ENCODE measurements around the gene ZDHHC7. TPM values are rescaled to one million over a fixed set of nuclear protein-coding genes. Genes with fewer than 3 reads are reported as not detected.
A peak's percentile ranks its signal among the peaks of the same experiment; 100 is the strongest.

ZDHHC7 gene
- total RNA-seq, 1 experiment from 2014 or later: 49.1 TPM

DNA sequence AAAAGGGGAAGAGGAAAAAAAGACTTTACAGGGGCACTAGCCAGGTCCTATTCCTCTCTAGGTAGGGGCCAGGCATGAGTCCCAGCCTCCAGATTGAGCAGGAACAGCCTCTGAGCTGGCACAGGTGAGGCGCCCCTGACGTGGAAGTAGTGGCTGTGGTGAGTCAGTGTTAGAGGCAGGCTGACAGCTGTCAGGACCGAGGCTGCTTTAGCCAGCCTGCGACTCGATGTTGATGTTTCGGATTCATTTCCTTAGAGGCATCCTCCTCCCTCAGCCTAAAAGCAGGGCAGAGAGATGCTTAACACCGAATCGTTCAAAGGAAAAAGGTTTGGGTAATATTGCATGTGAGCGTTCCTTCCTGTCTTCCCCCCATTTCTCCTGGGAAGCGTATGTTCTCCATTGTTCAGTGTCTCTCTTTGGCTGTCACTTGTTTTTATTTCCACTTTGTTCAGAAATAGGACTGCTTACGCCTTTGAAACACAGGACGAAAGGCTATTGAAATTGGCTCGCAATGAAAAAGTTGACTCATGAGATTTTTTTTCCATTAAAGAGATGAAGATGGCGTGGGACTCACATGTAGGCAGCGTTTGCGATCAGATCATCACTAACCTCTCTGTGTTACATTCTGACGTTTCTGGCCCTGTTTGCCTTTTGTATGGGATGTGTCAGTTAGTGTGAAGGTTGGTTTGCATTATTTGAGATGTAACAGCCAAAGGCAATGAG lies 17.5 kb upstream of the ZDHHC7 start:
- in situ Hi-C loops (cut with HindIII; ENCODE audit: low pct_unique_long_range_greater_than_20kb, low sequenced_read_pairs): no loop called here
- no peak for DNase-seq (ENCODE audit: low read depth, low spot score)

DNA sequence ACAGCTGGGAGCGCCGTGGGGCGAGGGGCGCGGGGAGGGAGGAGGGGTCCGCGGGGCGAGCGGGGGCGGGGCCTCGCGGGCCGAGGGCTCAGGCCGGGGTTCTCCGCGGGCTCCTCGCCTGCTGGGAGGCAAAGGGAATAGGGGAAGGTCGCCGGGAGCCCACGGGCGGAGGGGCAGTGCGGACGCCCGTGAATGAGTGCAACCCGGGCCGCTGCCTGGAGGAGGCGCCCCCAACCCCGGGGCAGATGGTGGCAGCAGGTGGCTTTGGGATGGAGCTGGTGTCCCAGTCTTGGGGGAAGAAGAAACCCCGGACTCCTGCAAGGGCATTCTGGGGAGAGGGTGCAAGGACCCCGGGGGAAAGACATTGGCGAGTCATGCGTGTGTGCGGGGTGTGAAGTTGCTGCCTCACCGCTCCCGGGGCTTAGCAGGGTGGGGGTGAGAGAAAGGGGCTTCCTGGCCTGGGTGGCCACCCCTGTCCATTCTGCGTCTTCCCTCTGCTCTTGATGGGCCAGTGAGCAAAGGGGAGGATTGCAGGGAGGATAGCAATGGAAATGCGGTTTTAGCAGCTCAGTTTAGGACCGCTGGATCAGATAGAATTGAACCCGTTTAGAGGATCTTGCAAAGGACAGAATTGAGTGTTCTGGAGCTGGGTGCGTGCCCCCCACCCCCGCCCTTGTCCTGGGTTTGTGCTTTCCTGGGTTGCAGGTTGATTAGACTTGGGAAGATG lies 16.8 kb upstream of the ZDHHC7 start:
- in situ Hi-C loops (cut with HindIII; ENCODE audit: low pct_unique_long_range_greater_than_20kb, low sequenced_read_pairs): no loop called here
- no peak for DNase-seq (ENCODE audit: low read depth, low spot score)

DNA sequence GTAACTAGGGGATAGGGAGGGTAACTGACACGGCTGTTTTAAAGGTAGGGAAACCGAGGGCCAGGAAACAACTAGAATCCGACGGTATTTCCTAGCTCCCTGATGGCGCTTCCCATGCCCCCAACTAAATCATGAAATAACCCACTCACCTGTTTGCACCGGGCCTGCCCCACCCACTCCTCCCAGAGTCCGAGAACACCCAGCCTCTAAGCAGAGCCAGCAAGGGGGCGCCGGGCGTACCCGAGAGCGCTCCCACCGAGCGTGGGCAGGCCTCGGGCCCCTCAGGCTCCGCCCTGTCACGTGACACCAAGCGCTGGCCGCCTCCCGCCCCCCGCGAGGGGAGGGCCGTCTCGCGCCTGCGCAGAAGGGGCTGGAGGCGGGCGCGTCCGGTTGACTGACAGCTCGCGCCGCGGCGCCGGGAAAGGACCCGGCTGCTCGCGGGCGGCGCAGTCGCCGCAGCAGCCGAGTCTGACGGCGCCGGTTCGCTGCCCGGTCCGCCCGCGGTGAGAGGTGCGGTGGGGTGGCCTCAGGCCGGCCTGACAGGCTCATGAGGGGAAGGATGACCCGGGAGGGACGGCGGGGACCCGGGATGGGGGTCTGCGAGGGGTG lies 16.1 kb upstream of the ZDHHC7 start, which contains the start of gene KIAA0513:
Gene KIAA0513, plus strand, starts transcription at position 447 of the 609 bp plus-strand sequence. CDS start 39,277 bp downstream, outside the sequence.
- in situ Hi-C loops (cut with HindIII; ENCODE audit: low pct_unique_long_range_greater_than_20kb, low sequenced_read_pairs): no loop called here
- DNase-seq (ENCODE audit: low read depth, low spot score): peak; percentile 89

DNA sequence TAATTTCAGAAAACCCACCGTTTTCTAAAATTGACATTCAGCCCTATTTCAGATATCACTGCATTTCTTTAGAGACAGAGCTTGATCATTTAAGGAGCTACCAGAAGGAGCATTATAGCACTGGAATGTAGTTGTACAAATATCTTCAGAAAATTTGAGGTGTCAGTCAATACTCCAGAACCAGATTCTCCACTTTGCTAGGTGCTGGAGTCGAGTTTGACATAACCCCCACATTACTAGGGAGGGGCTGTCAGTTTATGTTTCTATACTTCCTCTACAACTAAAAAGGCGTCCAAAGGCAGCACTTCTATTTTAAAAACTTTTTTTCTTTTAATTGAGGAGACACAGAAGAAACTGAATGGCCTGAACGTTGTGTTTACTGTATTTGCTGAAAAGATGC lies 15.4 kb upstream of the ZDHHC7 start:
- DNase-seq (ENCODE audit: low read depth, low spot score): no peak
- in situ Hi-C loops (cut with HindIII; ENCODE audit: low pct_unique_long_range_greater_than_20kb, low sequenced_read_pairs): no loop called here

DNA sequence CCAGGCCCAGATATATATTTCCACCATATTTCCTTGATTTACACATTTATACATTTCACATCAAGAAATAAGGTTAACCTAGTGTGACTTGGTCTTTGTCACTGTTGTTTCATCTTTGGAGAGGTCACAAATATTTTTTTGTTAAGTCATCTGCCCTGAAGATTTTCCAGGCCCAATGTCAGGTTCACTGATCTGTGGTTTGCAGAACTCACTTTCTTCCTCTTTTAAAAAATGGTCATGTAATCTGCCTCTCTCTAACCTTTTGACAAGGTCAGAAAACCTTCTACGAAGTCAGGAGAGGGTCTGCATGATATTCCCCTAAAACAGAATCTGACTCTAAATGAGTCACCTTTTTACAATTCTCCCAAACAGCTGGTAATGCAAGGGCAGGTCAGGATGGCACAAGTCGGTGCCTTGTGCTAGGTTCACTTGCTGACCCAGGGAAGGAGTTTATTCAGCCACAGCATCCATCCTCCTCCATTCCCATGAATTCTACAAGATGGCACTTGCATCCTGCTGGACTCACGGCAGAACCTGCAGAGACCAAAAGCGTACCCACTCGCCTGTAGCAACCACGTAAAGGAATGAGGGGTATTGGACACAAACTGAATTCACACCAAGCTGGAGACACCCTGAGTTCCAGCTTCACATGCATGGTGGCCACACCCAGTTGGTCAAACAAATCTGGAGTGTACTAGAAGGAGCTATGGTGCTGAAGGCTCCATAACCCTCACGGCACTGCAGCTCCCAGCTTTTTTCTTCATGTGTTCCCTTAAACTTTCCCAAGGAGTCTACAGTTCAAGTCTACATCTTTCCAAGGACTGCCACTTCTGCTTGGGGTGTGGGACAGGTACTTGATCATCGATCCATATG lies 14.7 kb upstream of the ZDHHC7 start:
- DNase-seq (ENCODE audit: low read depth, low spot score): no peak
- in situ Hi-C loops (cut with HindIII; ENCODE audit: low pct_unique_long_range_greater_than_20kb, low sequenced_read_pairs): no loop called here

DNA sequence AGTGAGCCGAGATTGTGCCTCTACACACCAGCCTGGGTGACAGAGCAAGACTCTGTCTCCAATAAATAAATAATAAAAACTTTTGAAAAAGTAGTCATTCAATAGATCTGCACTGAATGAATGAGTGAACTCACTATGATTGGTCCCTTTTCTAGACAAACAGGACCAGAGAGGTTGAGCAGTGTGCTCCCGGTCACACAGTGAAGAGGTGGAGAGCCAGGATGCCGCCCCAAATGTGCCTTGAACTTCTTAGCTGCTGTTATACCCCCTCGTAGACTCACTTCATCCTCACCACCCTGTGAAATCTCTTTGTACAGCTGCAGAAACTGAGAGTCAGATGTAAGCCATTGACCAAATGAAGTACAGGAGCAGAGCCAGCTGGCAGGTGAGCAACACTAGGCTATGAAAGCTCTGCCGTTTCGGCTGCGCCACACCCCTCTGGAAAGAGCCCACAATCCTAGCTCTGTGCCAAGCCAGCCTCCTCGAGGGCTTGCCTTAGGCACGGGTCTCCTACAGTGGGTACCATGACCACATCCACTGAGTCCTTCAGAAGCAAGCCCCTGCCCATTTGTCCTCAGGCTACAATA lies 8.4 kb upstream of the ZDHHC7 start:
- in situ Hi-C loops (cut with HindIII; ENCODE audit: low pct_unique_long_range_greater_than_20kb, low sequenced_read_pairs): no loop called here
- DNase-seq (ENCODE audit: low read depth, low spot score): no peak

DNA sequence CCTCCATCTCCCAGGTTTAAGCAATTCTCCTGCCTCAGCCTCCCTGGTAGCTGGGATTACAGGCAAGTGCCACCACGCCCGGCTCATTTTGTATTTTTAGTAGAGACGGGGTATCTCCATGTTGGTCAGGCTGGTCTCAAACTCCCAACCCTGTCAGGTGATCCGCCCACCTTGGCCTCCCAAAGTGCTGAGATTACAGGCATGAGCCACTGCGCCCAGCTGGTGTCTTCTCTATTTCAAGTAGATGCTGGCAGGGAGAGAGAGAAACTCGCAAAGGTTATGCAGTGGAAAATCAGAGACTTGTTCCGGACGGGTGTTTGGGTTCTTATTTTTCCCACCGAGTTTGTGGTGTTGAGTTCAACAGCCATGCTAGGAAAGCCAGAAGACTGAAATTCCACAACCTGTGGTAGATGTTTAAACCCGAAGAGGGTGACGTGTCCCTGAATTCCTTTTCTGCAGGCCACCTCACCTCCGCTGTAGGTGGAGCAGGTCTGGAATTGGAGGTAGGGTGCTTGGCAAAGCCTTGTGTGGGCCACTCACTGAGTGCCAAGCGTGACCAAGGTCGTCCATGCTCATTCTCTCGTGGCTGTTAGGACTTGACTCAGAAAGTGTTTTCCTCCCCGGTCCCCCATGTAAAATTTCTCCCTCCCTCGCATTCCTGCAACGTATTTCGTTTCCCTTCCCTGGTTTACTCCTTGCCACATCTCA lies 7.3 kb upstream of the ZDHHC7 start:
- in situ Hi-C loops (cut with HindIII; ENCODE audit: low pct_unique_long_range_greater_than_20kb, low sequenced_read_pairs): no loop called here

DNA sequence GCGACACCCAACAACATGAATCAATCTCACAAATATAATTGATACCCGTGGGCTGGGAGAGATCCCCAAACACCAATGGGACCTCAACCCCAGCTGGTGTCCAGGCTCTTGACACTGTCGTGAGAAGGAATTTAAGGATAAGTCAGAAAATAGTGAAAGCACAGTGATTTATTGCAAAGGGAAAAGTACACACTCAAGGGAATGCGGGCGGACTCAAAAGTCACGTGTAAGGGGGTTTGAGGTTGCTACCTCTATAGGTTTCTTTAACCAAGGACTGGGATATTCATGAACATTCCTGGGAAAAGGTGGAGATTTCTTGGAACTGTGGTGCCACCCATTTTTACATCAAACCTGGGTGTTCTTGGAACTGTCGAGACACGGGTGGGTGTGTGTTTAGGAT lies 6.3 kb upstream of the ZDHHC7 start:
- no peak for DNase-seq (ENCODE audit: low read depth, low spot score)
- in situ Hi-C loops (cut with HindIII; ENCODE audit: low pct_unique_long_range_greater_than_20kb, low sequenced_read_pairs): no loop called here

More for the DNA sequence above, 7.3 kb upstream of the ZDHHC7 start:
- DNase-seq (ENCODE audit: low read depth, low spot score): no peak

DNA sequence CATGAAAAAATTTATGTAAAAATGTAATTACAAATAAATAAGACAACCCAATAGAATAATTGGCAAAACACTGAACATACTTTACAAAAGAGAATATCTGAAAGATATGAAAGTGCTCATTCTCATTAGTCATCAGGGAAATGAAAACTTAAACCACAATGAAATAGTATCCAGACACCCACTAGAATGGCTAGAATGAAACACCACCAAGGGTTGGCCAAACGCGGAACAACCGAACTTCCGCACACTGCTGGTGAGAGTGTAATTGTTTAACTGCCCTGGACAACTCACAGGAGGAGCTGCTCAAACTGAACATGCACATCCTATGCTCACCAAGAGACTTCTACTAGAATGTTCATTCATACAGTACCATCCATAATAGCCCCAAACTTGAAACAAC lies 5.8 kb upstream of the ZDHHC7 start:
- no peak for DNase-seq (ENCODE audit: low read depth, low spot score)
- in situ Hi-C loops (cut with HindIII; ENCODE audit: low pct_unique_long_range_greater_than_20kb, low sequenced_read_pairs): no loop called here

DNA sequence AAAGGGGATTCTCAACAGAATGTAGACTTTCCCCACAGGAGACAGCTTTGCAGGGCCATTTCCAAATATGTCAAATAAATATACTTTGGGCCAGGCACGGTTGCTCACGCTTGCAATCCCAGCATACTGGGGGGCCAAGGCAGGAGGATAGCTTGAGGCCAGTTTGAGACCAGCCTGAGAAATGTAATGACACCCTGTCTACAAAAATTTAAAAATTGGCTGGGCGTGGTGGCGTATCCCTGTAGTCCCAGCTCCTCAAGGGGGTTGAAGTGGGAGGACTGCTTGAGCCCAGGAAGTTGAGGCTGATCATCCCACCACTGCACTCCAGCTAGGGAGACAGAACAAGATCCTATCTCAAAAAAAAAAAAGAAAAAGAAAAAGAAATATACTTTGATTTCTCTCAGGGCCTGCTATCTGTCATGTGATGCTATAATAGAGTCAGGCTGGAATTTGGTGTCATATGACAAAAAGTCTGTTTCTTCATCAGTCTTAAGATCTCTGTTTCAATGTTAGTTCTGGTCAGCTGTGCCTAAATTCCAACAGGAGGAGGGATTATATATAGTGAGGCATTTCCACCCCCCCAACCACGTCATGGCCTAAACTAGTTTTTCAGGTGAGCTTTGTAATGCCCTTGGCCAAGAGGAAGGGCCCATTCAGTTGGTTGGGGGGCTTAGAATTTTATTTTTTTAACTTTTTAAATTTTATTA lies 4.3 kb upstream of the ZDHHC7 start:
- DNase-seq (ENCODE audit: low read depth, low spot score): no peak
- in situ Hi-C loops (cut with HindIII; ENCODE audit: low pct_unique_long_range_greater_than_20kb, low sequenced_read_pairs): no loop called here

DNA sequence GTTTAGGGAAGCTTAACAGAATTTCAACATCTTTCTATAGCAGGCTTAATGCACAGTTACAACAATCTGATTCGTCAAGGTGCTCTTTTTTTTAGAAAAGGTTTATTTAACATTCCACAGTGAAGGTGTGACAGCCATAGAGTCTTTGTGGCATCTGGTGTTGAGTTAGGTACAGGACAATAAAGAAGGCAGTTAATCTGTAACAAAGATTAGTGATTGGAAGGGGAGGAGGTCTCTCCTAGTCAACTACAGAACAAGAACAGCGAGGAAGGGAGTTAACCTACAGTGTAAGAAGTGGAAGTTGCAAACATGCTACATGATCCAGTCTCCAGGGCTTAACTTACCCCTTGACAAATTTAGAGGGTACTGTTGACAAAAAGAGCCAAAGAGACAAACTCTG lies 3.0 kb upstream of the ZDHHC7 start:
- in situ Hi-C loops (cut with HindIII; ENCODE audit: low pct_unique_long_range_greater_than_20kb, low sequenced_read_pairs): no loop called here
- no peak for DNase-seq (ENCODE audit: low read depth, low spot score)

DNA sequence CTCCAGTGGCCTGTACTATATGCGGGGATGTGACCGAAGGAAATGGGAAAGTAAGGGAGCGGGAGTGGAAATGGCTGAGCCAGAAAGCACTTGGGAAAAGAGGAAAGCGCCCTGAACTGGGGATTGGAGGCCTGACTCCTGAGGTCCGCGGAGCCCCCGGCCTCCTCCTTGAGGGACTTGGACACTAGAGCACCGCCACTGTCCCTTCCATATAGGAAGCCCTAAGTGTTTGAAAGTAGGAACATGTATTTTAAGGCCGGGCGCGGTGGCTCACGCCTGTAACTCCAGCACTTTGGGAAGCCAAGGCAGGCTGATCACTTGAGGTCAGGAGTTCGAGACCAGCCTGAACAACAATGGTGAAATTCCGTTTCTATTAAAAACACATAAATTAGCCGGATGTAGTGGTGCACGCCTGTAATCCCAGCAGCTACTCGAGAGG lies 530 bp upstream of the ZDHHC7 start:
- in situ Hi-C loops (cut with HindIII; ENCODE audit: low pct_unique_long_range_greater_than_20kb, low sequenced_read_pairs): no loop called here
- no peak for DNase-seq (ENCODE audit: low read depth, low spot score)

DNA sequence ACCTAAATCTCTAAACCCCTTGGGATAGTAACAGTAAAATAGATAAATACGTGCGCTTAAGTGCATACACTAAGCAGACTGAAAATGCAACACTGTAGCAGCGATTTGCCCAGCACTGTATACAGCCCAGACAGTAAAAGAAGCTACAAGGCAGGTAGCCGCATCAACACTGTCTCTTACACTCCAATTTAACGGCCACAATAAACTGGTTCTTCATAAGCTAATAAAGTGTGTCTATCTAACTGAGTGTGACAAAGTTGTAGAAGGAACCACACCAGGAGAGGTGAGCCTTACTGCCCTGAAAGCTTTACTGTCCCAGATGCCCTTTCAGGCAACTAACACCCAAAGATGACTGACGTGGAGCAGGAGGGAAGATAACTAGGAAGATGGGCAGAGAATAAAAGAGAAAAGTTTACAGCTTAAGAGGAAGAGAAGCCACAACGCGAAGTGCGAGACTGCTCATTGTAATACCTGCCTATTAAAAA lies 847 bp downstream of the ZDHHC7 start:
- DNase-seq (ENCODE audit: low read depth, low spot score): no peak
- in situ Hi-C loops (cut with HindIII; ENCODE audit: low pct_unique_long_range_greater_than_20kb, low sequenced_read_pairs): no loop called here

DNA sequence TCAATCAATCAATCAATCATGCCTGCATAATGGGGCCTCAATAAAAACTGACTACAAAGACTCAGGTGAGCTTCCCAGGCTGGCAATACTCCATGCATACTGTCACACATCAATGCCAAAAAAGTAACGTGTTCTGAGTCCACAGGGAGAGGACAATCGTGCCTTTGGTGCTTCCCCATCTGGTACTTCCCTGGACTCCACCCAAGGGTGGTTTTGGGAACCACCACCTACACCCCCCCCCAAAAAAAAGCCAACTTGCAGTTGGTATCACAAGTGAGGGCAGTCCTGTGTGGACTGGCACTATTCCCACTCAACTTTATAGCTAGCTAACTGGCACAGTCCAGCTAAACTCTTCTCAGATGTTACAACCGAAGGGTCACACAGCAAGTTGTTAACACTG lies 3.1 kb downstream of the ZDHHC7 start:
- DNase-seq (ENCODE audit: low read depth, low spot score): no peak
- in situ Hi-C loops (cut with HindIII; ENCODE audit: low pct_unique_long_range_greater_than_20kb, low sequenced_read_pairs): no loop called here

DNA sequence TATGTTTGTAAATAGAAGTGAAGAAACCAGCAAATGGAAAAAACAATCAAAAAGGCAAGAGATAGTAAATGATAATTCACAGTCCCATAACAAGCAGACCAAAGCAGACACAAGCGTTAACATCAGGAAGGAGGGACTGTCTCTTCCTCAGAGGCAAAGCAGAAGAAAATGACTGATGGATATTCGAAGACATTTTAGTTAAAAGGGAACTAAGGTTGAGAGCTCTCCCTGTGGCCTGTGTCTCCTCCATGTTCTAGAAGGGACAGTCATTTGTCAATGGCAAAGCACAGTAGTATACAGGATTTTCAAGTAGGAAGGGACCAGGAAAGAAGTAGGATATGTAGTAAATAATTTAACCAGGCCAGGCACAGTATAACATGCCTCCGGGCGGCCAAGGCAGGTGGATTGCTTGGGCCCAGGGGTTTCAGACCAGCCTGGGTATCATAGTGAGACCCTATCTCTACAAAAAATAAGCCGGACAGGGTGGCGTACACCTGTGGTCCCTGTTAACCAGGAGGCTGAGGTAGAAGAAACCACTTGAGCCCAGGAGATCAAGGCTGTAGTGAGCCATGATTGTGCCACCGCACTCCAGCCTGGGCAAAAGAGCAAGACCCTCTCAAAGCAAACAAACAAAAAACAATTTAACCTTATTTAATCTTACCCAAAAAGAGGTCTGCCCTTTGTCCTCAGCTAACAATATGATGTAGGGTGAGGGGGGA lies 3.7 kb downstream of the ZDHHC7 start:
- in situ Hi-C loops (cut with HindIII; ENCODE audit: low pct_unique_long_range_greater_than_20kb, low sequenced_read_pairs): no loop called here
- DNase-seq (ENCODE audit: low read depth, low spot score): no peak

DNA sequence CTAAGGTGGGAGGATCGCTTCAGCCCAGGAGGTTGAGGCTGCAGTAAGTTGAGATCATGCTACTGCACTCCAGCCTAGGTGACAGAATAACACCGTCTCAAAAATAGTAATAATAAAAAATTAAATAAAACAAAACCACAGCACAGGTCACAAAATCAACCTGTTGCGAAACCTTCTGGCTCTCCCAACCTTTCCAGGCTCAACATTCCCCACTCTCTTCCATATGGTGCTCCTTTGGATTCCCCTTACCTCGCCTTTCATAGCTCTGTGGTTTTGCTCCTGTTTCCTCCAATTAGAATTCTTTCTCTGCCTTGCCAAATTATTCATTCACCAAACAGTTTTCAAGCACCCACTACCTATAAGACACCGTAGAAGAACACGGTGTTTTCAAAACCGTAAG lies 4.7 kb downstream of the ZDHHC7 start:
- DNase-seq (ENCODE audit: low read depth, low spot score): no peak
- in situ Hi-C loops (cut with HindIII; ENCODE audit: low pct_unique_long_range_greater_than_20kb, low sequenced_read_pairs): no loop called here

All from SK-MEL-5 (cell line).